Parathyroid adenoma (tissue), 2 donors: ENCODE data around the gene SAMD4A.

Experiments
- H2AFZ ChIP-seq: fragments of 300-600 bp; sonication (generic); one replicate; pipeline ENCODE4 v1.7.0; 2017; ENCODE audit warnings: antibody characterized with exemption, mild to moderate bottlenecking
- H3K27ac ChIP-seq: fragments of 300-600 bp; sonication (generic); one replicate; pipeline ENCODE4 v1.7.0; 2017
- H3K27me3 ChIP-seq: fragments of 300-600 bp; sonication (generic); one replicate; pipeline ENCODE4 v1.7.0; 2017; ENCODE audit warnings: low read length; ENCODE audit not compliant: control insufficient read depth, insufficient read depth
- H3K36me3 ChIP-seq: fragments of 300-600 bp; sonication (generic); one replicate; pipeline ENCODE4 v1.7.0; 2017; ENCODE audit warnings: low read length; ENCODE audit not compliant: control insufficient read depth, insufficient read depth
- H3K4me1 ChIP-seq: fragments of 300-600 bp; sonication (generic); one replicate; pipeline ENCODE4 v1.7.0; 2017; ENCODE audit warnings: control low read depth
- H3K4me2 ChIP-seq: fragments of 300-600 bp; sonication (generic); one replicate; pipeline ENCODE4 v1.7.0; 2017; ENCODE audit warnings: low read length
- H3K4me3 ChIP-seq: fragments of 300-600 bp; sonication (generic); one replicate; pipeline ENCODE4 v1.7.0; 2017; ENCODE audit warnings: low read depth, low read length
- H3K79me2 ChIP-seq: fragments of 300-600 bp; sonication (generic); one replicate; pipeline ENCODE4 v1.7.0; 2017; ENCODE audit warnings: control low read depth
- H3K9ac ChIP-seq: fragments of 300-600 bp; sonication (generic); one replicate; pipeline ENCODE4 v1.7.0; 2017; ENCODE audit warnings: mild to moderate bottlenecking
- H3K9me3 ChIP-seq: fragments of 300-600 bp; sonication (generic); one replicate; pipeline ENCODE4 v1.7.0; 2017; ENCODE audit warnings: low read length; ENCODE audit not compliant: control insufficient read depth
- TF ChIP-seq, protein P1 (sequence below): fragments of 300-600 bp; sonication (generic); IDR thresholded peaks from one replicate; pipeline ENCODE4 v1.7.0; 2017; ENCODE audit warnings: antibody characterized with exemption, mild to moderate bottlenecking
- donor health status: primary hyperparathyroidism.

Gene SAMD4A

GRCh38 chr14:54532111-54533012 lies 34.6 kb upstream of the SAMD4A start:
- H3K27me3 ChIP-seq, result no peaks in the 10 kb centered on the region
- no peak overlapping the region for H3K4me2 ChIP-seq
- no peaks in the 10 kb centered on the region for H3K9me3 ChIP-seq
- no peaks in the 10 kb centered on the region for H3K36me3 ChIP-seq
- H2AFZ ChIP-seq, result no peak overlapping the region
- TF ChIP-seq, protein P1, sequence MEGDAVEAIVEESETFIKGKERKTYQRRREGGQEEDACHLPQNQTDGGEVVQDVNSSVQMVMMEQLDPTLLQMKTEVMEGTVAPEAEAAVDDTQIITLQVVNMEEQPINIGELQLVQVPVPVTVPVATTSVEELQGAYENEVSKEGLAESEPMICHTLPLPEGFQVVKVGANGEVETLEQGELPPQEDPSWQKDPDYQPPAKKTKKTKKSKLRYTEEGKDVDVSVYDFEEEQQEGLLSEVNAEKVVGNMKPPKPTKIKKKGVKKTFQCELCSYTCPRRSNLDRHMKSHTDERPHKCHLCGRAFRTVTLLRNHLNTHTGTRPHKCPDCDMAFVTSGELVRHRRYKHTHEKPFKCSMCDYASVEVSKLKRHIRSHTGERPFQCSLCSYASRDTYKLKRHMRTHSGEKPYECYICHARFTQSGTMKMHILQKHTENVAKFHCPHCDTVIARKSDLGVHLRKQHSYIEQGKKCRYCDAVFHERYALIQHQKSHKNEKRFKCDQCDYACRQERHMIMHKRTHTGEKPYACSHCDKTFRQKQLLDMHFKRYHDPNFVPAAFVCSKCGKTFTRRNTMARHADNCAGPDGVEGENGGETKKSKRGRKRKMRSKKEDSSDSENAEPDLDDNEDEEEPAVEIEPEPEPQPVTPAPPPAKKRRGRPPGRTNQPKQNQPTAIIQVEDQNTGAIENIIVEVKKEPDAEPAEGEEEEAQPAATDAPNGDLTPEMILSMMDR, result no peak
- H3K4me1 ChIP-seq, result no peaks in the 10 kb centered on the region
- H3K27ac ChIP-seq, result no peak overlapping the region
- H3K9ac ChIP-seq, result no peak overlapping the region
- H3K4me3 ChIP-seq, result no peak overlapping the region
- no peaks in the 10 kb centered on the region for H3K79me2 ChIP-seq

DNA sequence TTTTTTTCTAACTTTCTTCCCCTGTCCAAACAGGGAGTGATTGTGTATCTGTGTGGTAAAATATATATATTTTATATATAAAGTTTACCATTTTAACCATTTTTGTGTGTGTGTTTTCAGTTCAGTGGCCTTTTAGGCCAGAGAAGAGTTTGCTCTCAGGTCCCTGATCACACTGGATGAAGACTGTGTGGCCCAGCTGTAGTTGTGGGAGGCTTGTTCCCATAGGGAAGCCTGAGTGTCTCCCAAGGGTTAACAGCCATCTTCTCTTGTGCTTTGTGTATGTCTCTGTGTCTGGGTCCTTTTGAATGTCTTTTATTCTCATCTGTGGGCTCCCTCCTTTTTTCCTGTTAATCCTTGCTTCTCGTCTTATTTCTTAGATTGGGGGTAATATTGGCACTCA lies 33.8 kb upstream of the SAMD4A start:
- Histone ChIP-seq H3K4me3 (no peak overlapping the region), H3K9ac (no peak overlapping the region), H3K36me3 (no peaks in the 10 kb centered on the region), H3K4me2 (no peak overlapping the region), H3K27me3 (no peaks in the 10 kb centered on the region), H3K79me2 (no peaks in the 10 kb centered on the region), H3K4me1 (no peaks in the 10 kb centered on the region), H2AFZ (no peak overlapping the region), H3K27ac (no peak overlapping the region), H3K9me3 (no peaks in the 10 kb centered on the region)
- TF ChIP-seq, protein P1, result no peak

- Histone ChIP-seq H3K4me3 (no peak overlapping the region), H3K4me1 (no peaks in the 10 kb centered on the region), H3K79me2 (no peaks in the 10 kb centered on the region), H2AFZ (no peak overlapping the region), H3K27ac (no peak overlapping the region), H3K27me3 (no peaks in the 10 kb centered on the region), H3K4me2 (no peak overlapping the region), H3K9ac (no peak overlapping the region), H3K36me3 (no peaks in the 10 kb centered on the region), H3K9me3 (no peaks in the 10 kb centered on the region)
- TF ChIP-seq, protein P1, result no peak
Measured at GRCh38 chr14:54535126-54535525, 31.8 kb upstream of the SAMD4A start.

DNA sequence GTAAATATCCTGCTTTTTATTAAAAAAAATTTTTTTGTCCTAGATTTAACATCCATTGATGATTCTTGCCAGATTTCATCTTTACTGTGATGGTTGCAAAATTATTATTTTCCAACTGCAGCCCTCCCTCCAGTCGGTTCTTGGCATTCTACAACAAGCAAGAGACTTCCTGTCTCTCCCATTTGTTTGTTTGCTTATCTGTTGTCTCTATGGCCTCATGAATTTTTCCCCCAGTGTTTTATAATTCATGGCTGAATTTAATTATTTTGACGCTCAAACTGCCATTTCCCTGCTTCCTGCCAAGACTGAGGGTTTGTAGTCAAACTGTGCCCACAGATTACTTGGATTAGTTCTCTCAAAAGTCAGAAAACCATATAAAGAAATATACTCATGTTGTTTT lies 31.3 kb upstream of the SAMD4A start:
- H2AFZ ChIP-seq, result no peak overlapping the region

More for the DNA sequence above, 31.3 kb upstream of the SAMD4A start:
- Histone ChIP-seq H3K4me3 (no peak overlapping the region), H3K4me1 (no peaks in the 10 kb centered on the region), H3K79me2 (no peaks in the 10 kb centered on the region), H3K36me3 (no peaks in the 10 kb centered on the region), H3K4me2 (no peak overlapping the region), H3K27ac (no peak overlapping the region), H3K9me3 (no peaks in the 10 kb centered on the region), H3K27me3 (no peaks in the 10 kb centered on the region), H3K9ac (no peak overlapping the region)
- TF ChIP-seq, protein P1, result no peak
